Esophagus (tissue), 2 donors: Measurements from ENCODE around the gene REXO2. TPM values are rescaled to one million over a fixed set of nuclear protein-coding genes. Genes with fewer than 3 reads are reported as not detected.

ENCODE experiments used
- H3K27ac ChIP-seq, 2 donors: one replicate each; pipeline ENCODE4 v1.5.1; 2013; ENCODE audit warnings: low read depth in 2 of 2, mild to moderate bottlenecking in 2 of 2, inconsistent platforms in 1 of 2, low read length in 1 of 2, moderate library complexity in 1 of 2
- H3K27me3 ChIP-seq, 2 donors: one replicate each; pipeline ENCODE4 v1.6.1; 2013; ENCODE audit warnings: low read length in 2 of 2, control low read depth in 1 of 2, mild to moderate bottlenecking in 1 of 2; ENCODE audit not compliant: insufficient read depth in 2 of 2, control insufficient read depth in 1 of 2
- H3K36me3 ChIP-seq, 2 donors: one replicate each; pipeline ENCODE4 v1.6.1; 2013; ENCODE audit warnings: low read length in 1 of 2; ENCODE audit not compliant: control insufficient read depth in 2 of 2, insufficient read depth in 2 of 2
- H3K4me1 ChIP-seq, 2 donors: one replicate each; pipeline ENCODE4 v1.6.1; 2013; ENCODE audit warnings: low read length in 1 of 2; ENCODE audit not compliant: control insufficient read depth in 2 of 2, insufficient read depth in 2 of 2
- H3K4me3 ChIP-seq, 2 donors: one replicate each; pipeline ENCODE4 v1.5.1; 2013; ENCODE audit warnings: low read length in 2 of 2, mild to moderate bottlenecking in 2 of 2, low read depth in 1 of 2, moderate library complexity in 1 of 2
- H3K9me3 ChIP-seq, 2 donors: one replicate each; pipeline ENCODE4 v1.6.1; 2013; ENCODE audit warnings: mild to moderate bottlenecking in 2 of 2, low read depth in 1 of 2, low read length in 1 of 2, moderate library complexity in 1 of 2; ENCODE audit not compliant: control insufficient read depth in 2 of 2, insufficient read depth in 1 of 2
- WGBS, 2 donors: extraction: QIAGEN DNeasy Blood & Tissue Kit; methylation state at CpG; one replicate each; pipeline ENCODE4 v1.1.7; 2013; 5-methylcytosine and 5-hydroxymethylcytosine counted together
- polyA plus RNA-seq, 2 donors: library from polyadenylated mRNA; stranded (reverse); fragments of 200-250 nt; gene quantifications; one replicate each; pipeline ENCODE4 v1.2.3, GENCODE V29; 2013
- donor health status: healthy with polysubstance abuse.
- donor health status: Bipolar disorder and iron deficiency.

Gene REXO2
- polyA plus RNA-seq = 10 to 100 TPM; 76.8 to 82.7 TPM

GRCh38 chr11:114439229-114440120 lies at the start of gene REXO2:
Gene REXO2, plus strand, starts transcription at chr11:114439467. Its CDS starts 62 bp downstream, at chr11:114439529.
- H3K4me3 ChIP-seq = peak within 1 kb of the TSS; percentile 94 to 96
- H3K36me3 ChIP-seq = peaks cover 0 to 2% of the 10 kb centered on the region in 2 donors
- peak within 1 kb of the TSS; percentile 69 to 86 for H3K27ac ChIP-seq
- no peaks in the 10 kb centered on the region for H3K27me3 ChIP-seq
- H3K4me1 ChIP-seq = no peaks in the 10 kb centered on the region
- no peaks in the 10 kb centered on the region for H3K9me3 ChIP-seq
- 0% methylated on average over 59 to 64 of the region's 64 CpGs for WGBS, 2 donors

DNA sequence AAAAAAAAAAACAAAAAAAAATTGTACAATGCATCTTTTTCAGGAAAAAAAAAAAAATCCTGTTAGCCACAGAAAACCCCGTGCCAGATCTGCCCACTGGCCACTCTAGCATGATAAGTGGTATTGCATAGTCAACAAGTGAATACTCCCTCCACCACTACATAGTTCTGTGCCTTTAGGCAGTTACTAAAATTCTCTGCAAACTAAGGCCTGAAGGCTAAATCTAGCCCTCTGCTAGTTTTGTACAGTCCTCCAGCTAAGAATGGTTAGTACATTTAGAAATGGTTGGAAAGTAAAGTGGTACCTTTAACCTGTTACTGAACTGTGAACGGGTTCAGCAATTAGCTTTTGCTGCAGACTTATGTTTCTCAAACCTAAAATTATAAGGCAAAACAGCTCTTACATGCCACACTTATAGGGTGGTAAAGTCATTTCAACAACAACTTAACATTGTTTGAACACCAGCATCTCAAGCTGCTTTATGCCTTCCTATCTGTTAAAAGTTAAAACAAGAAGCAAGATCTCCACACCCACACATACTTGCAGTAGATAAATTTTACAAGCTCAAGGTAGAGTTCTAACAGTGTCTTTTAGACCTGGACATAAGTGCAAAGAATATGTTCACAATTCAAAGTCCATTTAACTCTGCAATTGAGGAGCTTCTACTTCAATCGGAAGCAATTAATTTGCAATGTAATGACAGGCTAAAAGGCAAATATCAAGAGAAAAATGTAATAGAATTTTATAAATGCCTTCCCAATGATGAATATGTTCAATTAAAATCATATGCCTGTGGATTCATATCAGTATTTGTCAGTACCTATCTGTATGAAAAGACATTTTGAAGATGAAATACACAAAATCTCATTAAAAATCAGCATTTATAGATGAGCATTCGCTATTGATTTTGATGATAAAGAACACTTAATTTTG lies 46.3 kb upstream of the REXO2 start:
- 83 to 85% methylated on average over 4 of the region's 4 CpGs for WGBS, 2 donors
- H3K27ac ChIP-seq = no peak overlapping the region
- peaks cover 0 to 2% of the 10 kb centered on the region in 2 donors for H3K4me1 ChIP-seq
- no peaks in the 10 kb centered on the region for H3K9me3 ChIP-seq
- no peaks in the 10 kb centered on the region for H3K27me3 ChIP-seq
- no peaks in the 10 kb centered on the region for H3K36me3 ChIP-seq
- no peak overlapping the region for H3K4me3 ChIP-seq

DNA sequence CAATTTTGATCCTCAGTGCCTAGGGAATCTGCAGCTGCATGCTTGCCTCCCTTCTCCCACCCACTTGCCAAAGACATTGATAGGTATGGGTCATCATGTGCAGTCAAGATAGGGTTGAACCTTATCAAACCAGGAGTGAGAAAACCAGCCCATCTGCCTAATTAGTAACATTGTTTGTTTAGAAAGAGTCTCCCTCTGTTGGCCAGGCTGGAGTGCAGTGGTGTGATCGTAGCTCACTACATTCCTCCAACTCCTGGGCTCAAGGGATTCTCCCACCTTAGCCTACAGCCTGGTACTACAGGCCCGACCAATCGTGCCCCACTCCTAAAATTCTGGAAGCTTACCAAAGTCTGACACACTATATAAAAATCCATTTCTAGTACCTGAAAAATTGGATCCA lies 43.5 kb upstream of the REXO2 start:
- WGBS, 2 donors = 31 to 43% methylated on average over 3 of the region's 3 CpGs
- Histone ChIP-seq H3K4me1 (peaks cover 0 to 2% of the 10 kb centered on the region in 2 donors), H3K27me3 (no peaks in the 10 kb centered on the region), H3K36me3 (no peaks in the 10 kb centered on the region), H3K27ac (no peak overlapping the region), H3K4me3 (no peak overlapping the region), H3K9me3 (no peaks in the 10 kb centered on the region)

GRCh38 chr11:114396916-114397315 lies 42.4 kb upstream of the REXO2 start:
- Histone ChIP-seq H3K9me3 (no peaks in the 10 kb centered on the region), H3K27me3 (no peaks in the 10 kb centered on the region), H3K27ac (no peak overlapping the region), H3K36me3 (no peaks in the 10 kb centered on the region), H3K4me3 (no peak overlapping the region), H3K4me1 (peaks cover 0 to 2% of the 10 kb centered on the region in 2 donors)

- 75 to 76% methylated on average over 2 of the region's 2 CpGs for WGBS, 2 donors
- Histone ChIP-seq H3K36me3 (no peaks in the 10 kb centered on the region), H3K27me3 (no peaks in the 10 kb centered on the region), H3K4me3 (no peak overlapping the region), H3K9me3 (no peaks in the 10 kb centered on the region), H3K4me1 (peaks cover 0 to 2% of the 10 kb centered on the region in 2 donors), H3K27ac (no peak overlapping the region)
Measured at GRCh38 chr11:114397349-114397982, 41.8 kb upstream of the REXO2 start.

- no peak overlapping the region for H3K27ac ChIP-seq
- peaks cover 0 to 2% of the 10 kb centered on the region in 2 donors for H3K4me1 ChIP-seq
- H3K4me3 ChIP-seq = no peak overlapping the region
- WGBS, 2 donors = 70 to 73% methylated on average over 4 of the region's 4 CpGs
- no peaks in the 10 kb centered on the region for H3K9me3 ChIP-seq
- H3K27me3 ChIP-seq = no peaks in the 10 kb centered on the region
- H3K36me3 ChIP-seq = no peaks in the 10 kb centered on the region
Measured at GRCh38 chr11:114398303-114398920, 40.9 kb upstream of the REXO2 start.

- no peaks in the 10 kb centered on the region for H3K9me3 ChIP-seq
- H3K36me3 ChIP-seq = no peaks in the 10 kb centered on the region
- no peaks in the 10 kb centered on the region for H3K27me3 ChIP-seq
- peak overlapping the region; percentile 95 to 99 for H3K27ac ChIP-seq
- H3K4me1 ChIP-seq = peaks cover 0 to 2% of the 10 kb centered on the region in 2 donors
- H3K4me3 ChIP-seq = peak overlapping the region; percentile 92 to 100
- WGBS, 2 donors = 2 to 4% methylated on average over 29 of the region's 29 CpGs
Measured at GRCh38 chr11:114399490-114400215, 39.6 kb upstream of the REXO2 start.

DNA sequence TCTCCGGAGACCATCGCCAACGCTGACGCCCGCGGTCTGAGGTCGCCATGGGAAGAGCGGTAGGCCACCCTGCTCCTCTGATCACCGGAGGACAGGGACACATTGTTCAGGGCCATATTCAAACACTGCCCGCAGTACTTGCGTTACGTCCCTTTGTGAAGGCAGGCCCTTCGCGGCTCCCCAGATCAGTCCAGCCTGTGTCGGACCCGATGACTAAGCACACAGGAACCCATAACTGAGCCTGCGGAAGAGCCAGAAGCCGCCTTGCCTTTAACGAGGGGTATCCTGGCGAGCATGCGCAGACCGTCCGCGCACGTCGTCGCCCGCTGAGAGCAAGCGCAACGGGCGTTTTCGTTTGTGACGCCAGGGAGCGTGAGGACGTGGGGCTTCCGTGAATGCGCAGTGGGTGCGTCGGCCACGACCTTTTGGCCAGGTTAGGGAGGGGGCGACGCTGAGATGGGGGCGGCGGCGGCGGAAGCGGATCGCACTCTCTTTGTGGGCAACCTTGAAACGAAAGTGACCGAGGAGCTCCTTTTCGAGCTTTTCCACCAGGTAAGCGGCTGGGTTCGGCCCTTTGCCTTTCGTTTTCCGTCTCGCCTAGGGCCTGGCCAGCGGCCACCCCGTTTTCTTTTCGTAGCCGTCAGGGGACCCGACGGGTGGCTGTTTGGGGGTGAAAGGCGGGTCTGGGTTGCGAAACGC lies 38.9 kb upstream of the REXO2 start, which contains the start of the genes C11orf71 and RBM7:
Gene C11orf71, minus strand, starts transcription at position 296 of the 699 bp plus-strand sequence. Its CDS starts 180 bp downstream, at position 116.
Gene RBM7, plus strand, starts transcription at position 451 of the 699 bp plus-strand sequence. Its CDS starts 6 bp downstream, at position 457.
- 0% methylated on average over 65 of the region's 65 CpGs for WGBS, 2 donors
- H3K4me1 ChIP-seq = peaks cover 0 to 2% of the 10 kb centered on the region in 2 donors
- peak within 1 kb of the TSS; percentile 92 to 100 for H3K4me3 ChIP-seq
- no peaks in the 10 kb centered on the region for H3K9me3 ChIP-seq
- H3K27me3 ChIP-seq = no peaks in the 10 kb centered on the region
- no peaks in the 10 kb centered on the region for H3K36me3 ChIP-seq
- H3K27ac ChIP-seq = peak within 1 kb of the TSS; percentile 95 to 99
